Neuronal stem cell (in vitro differentiated cells): Measurements from ENCODE around the gene C7orf25.
A peak's percentile ranks its signal among the peaks of the same experiment; 100 is the strongest.
"Not testable (repeated sequence)": the region's sequence is repeated elsewhere in the genome, so short reads cannot be mapped to it uniquely, and the experiment has no call there.

Experiments used
- DNase-seq: peaks from one replicate; pipeline ENCODE4 v3.0.0-alpha.2; 2013; ENCODE audit warnings: low spot score
- H2AFZ ChIP-seq: one replicate; pipeline ENCODE4 v1.6.1; 2013; ENCODE audit warnings: mild to moderate bottlenecking, low read length, inconsistent platforms
- H2AK5ac ChIP-seq: 2 replicates; pipeline ENCODE4 v1.6.1; 2013; ENCODE audit warnings: low read depth, mild to moderate bottlenecking, inconsistent platforms, low read length, moderate library complexity, mixed read lengths
- H2BK120ac ChIP-seq: 2 replicates; pipeline ENCODE4 v1.6.1; 2013; ENCODE audit warnings: low read depth, mild to moderate bottlenecking, inconsistent platforms, low read length, moderate library complexity, mixed read lengths
- H2BK12ac ChIP-seq: one replicate; pipeline ENCODE4 v1.6.1; 2013; ENCODE audit warnings: low read length, inconsistent platforms
- H2BK15ac ChIP-seq: 2 replicates; pipeline ENCODE4 v1.6.1; 2013; ENCODE audit warnings: mild to moderate bottlenecking, low read length, inconsistent platforms, mixed read lengths
- H2BK5ac ChIP-seq: one replicate; pipeline ENCODE4 v1.6.1; 2013; ENCODE audit warnings: inconsistent platforms, mild to moderate bottlenecking, low read length, moderate library complexity
- H3K14ac ChIP-seq: one replicate; pipeline ENCODE4 v1.6.1; 2013; ENCODE audit warnings: low read length, inconsistent platforms
- H3K18ac ChIP-seq: 2 replicates; pipeline ENCODE4 v1.6.1; 2013; ENCODE audit warnings: low read length, inconsistent platforms
- H3K23ac ChIP-seq: 2 replicates; pipeline ENCODE4 v1.6.1; 2013; ENCODE audit warnings: low read depth, mild to moderate bottlenecking, mixed read lengths, low read length, inconsistent platforms; ENCODE audit not compliant: poor library complexity
- H3K27ac ChIP-seq: replicated peaks from 3 replicates; pipeline ENCODE4 v1.5.1; 2013; ENCODE audit warnings: low read length, inconsistent platforms
- H3K27me3 ChIP-seq, 3 experiments: 2 replicates each; pipeline ENCODE4 v1.6.1; 2013; ENCODE audit warnings: low read length in 3 of 3, mild to moderate bottlenecking in 2 of 3, inconsistent platforms in 1 of 3, low read depth in 1 of 3, mixed read lengths in 1 of 3, moderate library complexity in 1 of 3; ENCODE audit not compliant: control insufficient read depth in 3 of 3, insufficient read depth in 3 of 3
- H3K36me3 ChIP-seq, 2 donors: replicated peaks in 1 of 2; 2 replicates each; pipeline ENCODE4 v1.6.1; 2013; ENCODE audit warnings: low read length in 2 of 2; ENCODE audit not compliant: control insufficient read depth in 2 of 2, insufficient read depth in 2 of 2
- H3K4ac ChIP-seq: 2 replicates; pipeline ENCODE4 v1.6.1; 2013; ENCODE audit warnings: inconsistent platforms, mild to moderate bottlenecking, low read length, moderate library complexity
- H3K4me1 ChIP-seq, 2 donors: 1 replicate in 1 of 2; 2 replicates in 1 of 2; pipeline ENCODE4 v1.6.1; 2013; ENCODE audit warnings: low read length in 2 of 2, low read depth in 1 of 2; ENCODE audit not compliant: control insufficient read depth in 2 of 2, insufficient read depth in 1 of 2
- H3K4me2 ChIP-seq: one replicate; pipeline ENCODE4 v1.6.1; 2013; ENCODE audit warnings: mild to moderate bottlenecking, low read length, inconsistent platforms; ENCODE audit not compliant: insufficient read depth, poor library complexity, severe bottlenecking
- H3K4me3 ChIP-seq, 2 donors: 2 replicates each; pipeline ENCODE4 v1.5.1; 2013; ENCODE audit warnings: low read length in 2 of 2, mild to moderate bottlenecking in 2 of 2, inconsistent platforms in 1 of 2, moderate library complexity in 1 of 2
- H3K79me1 ChIP-seq: one replicate; pipeline ENCODE4 v1.6.1; 2013; ENCODE audit warnings: low read depth, mild to moderate bottlenecking, inconsistent platforms, low read length, moderate library complexity
- H3K9ac ChIP-seq: one replicate; pipeline ENCODE4 v1.6.1; 2013; ENCODE audit warnings: mild to moderate bottlenecking, low read depth, low read length, inconsistent platforms; ENCODE audit not compliant: poor library complexity
- H3K9me3 ChIP-seq, 2 donors: replicated peaks in 1 of 2; 2 replicates each; pipeline versions ENCODE3 to v1.6.1; 2013; ENCODE audit warnings: low read length in 2 of 2, mild to moderate bottlenecking in 2 of 2, inconsistent platforms in 1 of 2, low read depth in 1 of 2, mixed read lengths in 1 of 2, moderate library complexity in 1 of 2; ENCODE audit not compliant: control insufficient read depth in 2 of 2, insufficient read depth in 1 of 2
- H4K8ac ChIP-seq: one replicate; pipeline ENCODE4 v1.6.1; 2013; ENCODE audit warnings: low read depth, mild to moderate bottlenecking, inconsistent platforms, low read length, moderate library complexity
- H4K91ac ChIP-seq: one replicate; pipeline ENCODE4 v1.6.1; 2013; ENCODE audit warnings: low read length, low read depth, mild to moderate bottlenecking, inconsistent platforms; ENCODE audit not compliant: poor library complexity
- WGBS, 2 donors: extraction: QIAGEN DNeasy Blood & Tissue Kit; methylation state at CpG; one replicate each; pipeline ENCODE4 v1.1.7; 2013; ENCODE audit warnings: missing lambda C conversion rate in 2 of 2, mixed read lengths in 1 of 2; ENCODE audit not compliant: insufficient read length in 2 of 2, insufficient replicate concordance in 1 of 2; ENCODE audit errors: extremely low coverage in 2 of 2; 5-methylcytosine and 5-hydroxymethylcytosine counted together

C7orf25 gene

GRCh38 chr7:42886129-42886528 lies 25.7 kb downstream of the C7orf25 start:
- H3K23ac ChIP-seq = no peak overlapping the region
- H3K18ac ChIP-seq = no peak overlapping the region
- no peak overlapping the region for H3K4ac ChIP-seq
- no peak overlapping the region for H3K4me2 ChIP-seq
- no peak overlapping the region for H2BK12ac ChIP-seq
- no peak overlapping the region for H3K14ac ChIP-seq
- no peak for DNase-seq
- no peaks in the 10 kb centered on the region for H3K36me3 ChIP-seq
- H3K9me3 ChIP-seq = peaks cover 3 to 14% of the 10 kb centered on the region in 2 donors
- H3K4me1 ChIP-seq = no peaks in the 10 kb centered on the region
- H2AFZ ChIP-seq = no peak overlapping the region
- H2BK5ac ChIP-seq = no peak overlapping the region
- peaks cover 3% of the 10 kb centered on the region for H3K79me1 ChIP-seq
- H4K8ac ChIP-seq = no peak overlapping the region
- H3K27ac ChIP-seq = no peak overlapping the region
- H3K9ac ChIP-seq = no peak overlapping the region
- H4K91ac ChIP-seq = no peak overlapping the region
- WGBS, 2 donors = no CpG with 5 or more reads among the region's 2 CpGs
- H2BK15ac ChIP-seq = no peak overlapping the region
- no peak overlapping the region for H2BK120ac ChIP-seq
- no peaks in the 10 kb centered on the region for H3K27me3 ChIP-seq
- no peak overlapping the region for H2AK5ac ChIP-seq
- H3K4me3 ChIP-seq = no peak overlapping the region

- H2BK15ac ChIP-seq, H2BK12ac ChIP-seq, H3K4me2 ChIP-seq, DNase-seq, H3K79me1 ChIP-seq, H3K4ac ChIP-seq, H2AFZ ChIP-seq, H3K36me3 ChIP-seq, H2BK5ac ChIP-seq, H2AK5ac ChIP-seq, H3K27ac ChIP-seq, H3K18ac ChIP-seq, H3K27me3 ChIP-seq, H4K91ac ChIP-seq, H3K4me1 ChIP-seq, H3K14ac ChIP-seq, H4K8ac ChIP-seq, H2BK120ac ChIP-seq, H3K4me3 ChIP-seq, H3K23ac ChIP-seq, H3K9ac ChIP-seq: not testable (repeated sequence)
- H3K9me3 ChIP-seq = peaks cover 3 to 14% of the 10 kb centered on the region in 2 donors
- WGBS, 2 donors = no CpG with 5 or more reads among the region's 8 CpGs
These were observed 26.7 kb downstream of the C7orf25 start for GRCh38 chr7:42885183-42885582.

- Histone ChIP-seq H2BK15ac (no peak overlapping the region), H3K18ac (peak overlapping the region; percentile 80), H3K4me2 (no peak overlapping the region), H4K8ac (no peak overlapping the region), H3K9me3 (peaks cover 3 to 14% of the 10 kb centered on the region in 2 donors), H2BK12ac (peak overlapping the region; percentile 7), H2AFZ (no peak overlapping the region), H4K91ac (no peak overlapping the region), H3K27me3 (no peaks in the 10 kb centered on the region), H3K79me1 (peaks cover 3% of the 10 kb centered on the region), H3K14ac (peak overlapping the region; percentile 71), H2AK5ac (peak overlapping the region; percentile 37), H3K4me1 (no peaks in the 10 kb centered on the region), H3K27ac (no peak overlapping the region), H3K23ac (peak overlapping the region; percentile 85), H3K4ac (peak overlapping the region; percentile 17), H3K9ac (no peak overlapping the region), H2BK120ac (no peak overlapping the region), H3K4me3 (no peak overlapping the region), H3K36me3 (no peaks in the 10 kb centered on the region), H2BK5ac (peak overlapping the region; percentile 35)
- no CpG with 5 or more reads among the region's 6 CpGs for WGBS, 2 donors
- DNase-seq = no peak
These were observed 27.9 kb downstream of the C7orf25 start for GRCh38 chr7:42883950-42884349.

- H3K4me1 ChIP-seq = no peaks in the 10 kb centered on the region
- no peak overlapping the region for H3K18ac ChIP-seq
- no peak overlapping the region for H2BK12ac ChIP-seq
- H2AFZ ChIP-seq = no peak overlapping the region
- no peak overlapping the region for H2BK5ac ChIP-seq
- H3K27ac ChIP-seq = no peak overlapping the region
- WGBS, 2 donors = no CpG with 5 or more reads among the region's 2 CpGs
- no peak overlapping the region for H2BK120ac ChIP-seq
- no peak overlapping the region for H3K9ac ChIP-seq
- DNase-seq = no peak
- H4K8ac ChIP-seq = no peak overlapping the region
- H3K4ac ChIP-seq = no peak overlapping the region
- H3K14ac ChIP-seq = no peak overlapping the region
- no peaks in the 10 kb centered on the region for H3K27me3 ChIP-seq
- H3K4me3 ChIP-seq = no peak overlapping the region
- no peak overlapping the region for H3K23ac ChIP-seq
- peaks cover 3% of the 10 kb centered on the region for H3K79me1 ChIP-seq
- H3K36me3 ChIP-seq = no peaks in the 10 kb centered on the region
- no peak overlapping the region for H3K4me2 ChIP-seq
- H2BK15ac ChIP-seq = no peak overlapping the region
- H2AK5ac ChIP-seq = no peak overlapping the region
- H4K91ac ChIP-seq = no peak overlapping the region
- peaks cover 3 to 14% of the 10 kb centered on the region in 2 donors for H3K9me3 ChIP-seq
These were observed 31.5 kb downstream of the C7orf25 start for GRCh38 chr7:42880392-42880791.
